ENCODE results near the gene RHBDF2. TPM values are rescaled to one million over a fixed set of nuclear protein-coding genes. Genes with fewer than 3 reads are reported as not detected.

Gene RHBDF2
- total and polyA plus RNA-seq, 8 donors = 7.5 to 61.7 (median 11.0) TPM

DNA sequence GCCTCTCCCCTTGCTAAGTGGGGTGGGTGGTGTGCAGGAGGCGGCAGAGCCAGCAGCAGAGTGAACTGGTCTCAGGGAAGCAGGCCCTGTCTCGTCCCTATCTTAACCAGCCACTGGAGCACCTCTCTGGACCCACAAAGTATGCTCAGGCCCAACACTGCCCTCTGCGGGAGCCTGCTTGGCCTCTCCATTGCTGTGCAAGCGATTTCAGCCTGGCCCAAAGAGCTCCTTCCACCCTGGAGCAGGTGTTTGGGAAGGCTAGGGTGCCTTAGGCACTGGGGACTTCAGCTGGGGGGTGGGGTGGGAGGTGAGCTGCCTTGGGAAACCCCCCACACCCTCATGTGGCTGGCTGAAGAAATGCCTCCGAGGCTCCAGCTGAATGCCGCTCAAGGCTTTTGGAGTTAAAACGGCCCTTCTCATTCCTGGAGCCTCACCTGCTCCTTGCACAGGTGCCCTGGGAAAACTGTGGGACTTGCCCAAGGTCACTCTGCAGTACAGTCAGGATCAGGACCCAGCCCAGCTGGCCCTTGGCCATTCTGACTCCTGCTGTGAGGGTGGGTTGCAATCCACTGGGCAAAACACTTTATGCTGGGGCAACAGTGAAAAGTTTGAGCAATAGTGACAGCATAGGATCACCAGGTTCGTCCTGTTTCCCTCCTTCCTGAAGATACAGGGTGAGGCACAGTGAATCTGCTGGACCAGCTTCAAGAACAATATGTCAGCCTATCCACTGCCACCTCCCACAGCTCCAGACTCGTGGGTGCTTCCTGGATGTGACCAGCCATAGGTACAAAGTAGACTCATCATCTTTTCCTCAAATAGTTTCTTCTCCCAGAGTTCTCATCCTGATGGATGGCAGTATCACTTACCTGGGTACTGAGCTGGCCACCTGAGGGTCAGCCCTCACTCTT, 42.4 kb downstream of the RHBDF2 start:
- peak in 1 of 4 donors; percentile 38 for DNase-seq
- ATAC-seq = peak; percentile 88

DNA sequence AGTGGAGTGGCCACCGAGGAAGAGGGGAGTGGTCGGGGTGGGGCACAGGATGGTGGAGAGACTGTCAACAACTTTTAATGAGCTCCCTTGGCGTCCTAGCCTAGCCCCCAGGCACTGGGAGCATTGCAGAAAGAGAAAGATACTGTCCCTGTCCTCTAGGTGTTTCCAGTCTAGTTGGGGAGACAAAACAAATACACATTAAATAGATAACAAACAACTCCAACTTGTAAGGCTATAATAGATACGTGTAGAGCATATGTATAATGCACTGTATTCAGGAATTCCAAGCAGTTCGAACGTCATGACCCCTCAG, 47.8 kb downstream of the RHBDF2 start:
- ATAC-seq (no peak), DNase-seq (no peak)
- Histone ChIP-seq H3K27me3 (no peaks in the 10 kb centered on the region), H3K4me3 (peak overlapping the region in 1 of 2 donors; percentile 97), H3K36me3 (no peaks in the 10 kb centered on the region), H3K9me3 (no peaks in the 10 kb centered on the region), H3K27ac (peak overlapping the region in 1 of 2 donors; percentile 80), H3K4me1 (peaks cover 10 to 24% of the 10 kb centered on the region in 2 donors)
- intact Hi-C loops (cut with DNase I) = no loop called here
- TF ChIP-seq, protein P1, sequence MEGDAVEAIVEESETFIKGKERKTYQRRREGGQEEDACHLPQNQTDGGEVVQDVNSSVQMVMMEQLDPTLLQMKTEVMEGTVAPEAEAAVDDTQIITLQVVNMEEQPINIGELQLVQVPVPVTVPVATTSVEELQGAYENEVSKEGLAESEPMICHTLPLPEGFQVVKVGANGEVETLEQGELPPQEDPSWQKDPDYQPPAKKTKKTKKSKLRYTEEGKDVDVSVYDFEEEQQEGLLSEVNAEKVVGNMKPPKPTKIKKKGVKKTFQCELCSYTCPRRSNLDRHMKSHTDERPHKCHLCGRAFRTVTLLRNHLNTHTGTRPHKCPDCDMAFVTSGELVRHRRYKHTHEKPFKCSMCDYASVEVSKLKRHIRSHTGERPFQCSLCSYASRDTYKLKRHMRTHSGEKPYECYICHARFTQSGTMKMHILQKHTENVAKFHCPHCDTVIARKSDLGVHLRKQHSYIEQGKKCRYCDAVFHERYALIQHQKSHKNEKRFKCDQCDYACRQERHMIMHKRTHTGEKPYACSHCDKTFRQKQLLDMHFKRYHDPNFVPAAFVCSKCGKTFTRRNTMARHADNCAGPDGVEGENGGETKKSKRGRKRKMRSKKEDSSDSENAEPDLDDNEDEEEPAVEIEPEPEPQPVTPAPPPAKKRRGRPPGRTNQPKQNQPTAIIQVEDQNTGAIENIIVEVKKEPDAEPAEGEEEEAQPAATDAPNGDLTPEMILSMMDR (IDR thresholded peaks at IDR 0.05) = no peak

More for the DNA sequence above, 42.4 kb downstream of the RHBDF2 start:
- H3K9me3 ChIP-seq = no peaks in the 10 kb centered on the region
- TF ChIP-seq, protein P1 (IDR thresholded peaks at IDR 0.05) = peak; percentile 22 to 30
- no peak overlapping the region for H3K27ac ChIP-seq
- intact Hi-C loops (cut with DNase I) = no loop called here
- H3K36me3 ChIP-seq = no peaks in the 10 kb centered on the region
- H3K4me1 ChIP-seq = no peaks in the 10 kb centered on the region
- H3K27me3 ChIP-seq = no peaks in the 10 kb centered on the region
- no peak overlapping the region for H3K4me3 ChIP-seq

DNA sequence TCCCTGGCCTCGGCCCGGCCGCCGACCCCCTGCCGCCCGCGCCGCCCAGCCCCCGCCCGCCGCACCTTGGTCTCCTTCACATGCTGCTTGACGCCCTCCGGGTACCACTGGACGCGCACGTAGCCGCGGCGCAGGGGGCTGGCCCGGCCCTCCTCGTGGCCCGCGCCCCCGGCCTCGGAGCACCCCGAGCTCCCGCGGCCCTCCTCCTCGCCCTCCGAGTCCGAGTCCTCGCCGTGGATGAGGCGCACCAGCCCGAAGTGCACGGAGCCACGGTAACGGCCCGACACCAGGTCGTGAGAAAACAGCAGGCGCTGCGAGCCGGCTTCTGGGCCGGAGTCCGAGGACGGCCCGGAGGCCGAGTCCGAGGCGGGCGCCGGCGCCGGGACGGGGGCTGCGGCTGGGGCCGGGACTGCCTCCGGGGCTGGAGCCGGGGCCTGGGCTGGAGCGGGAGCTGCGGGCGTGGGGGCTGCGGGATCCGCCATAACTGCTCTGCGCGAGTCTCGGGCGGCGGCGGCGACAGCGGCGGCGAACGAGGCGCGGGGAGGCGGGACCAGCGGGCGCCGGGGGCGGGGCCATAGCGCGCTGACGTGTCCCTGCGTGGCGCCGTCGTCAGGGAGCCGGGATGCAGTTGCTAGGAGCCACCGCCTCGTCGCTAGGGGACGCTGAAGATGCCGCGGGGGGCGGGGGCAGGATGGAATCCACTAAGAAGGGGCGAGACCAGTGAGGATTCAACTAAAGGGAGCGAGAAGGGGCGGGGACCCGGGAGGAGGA, 48.4 kb downstream of the RHBDF2 start, which contains the start of gene UBE2O:
Gene UBE2O, minus strand, starts transcription at position 493 of the 771 bp plus-strand sequence. Its CDS starts 11 bp downstream, at position 482.
- ATAC-seq = peak; percentile 98
- peak within 1 kb of the TSS; percentile 57 to 80 for H3K27ac ChIP-seq
- H3K36me3 ChIP-seq = no peaks in the 10 kb centered on the region
- DNase-seq = peak; percentile 80 to 97 (median 88)
- intact Hi-C loops (cut with DNase I) = no loop called here
- H3K4me3 ChIP-seq = peak within 1 kb of the TSS; percentile 90 to 97
- TF ChIP-seq, protein P1 (IDR thresholded peaks at IDR 0.05) = peak in 1 of 2 donors; percentile 29
- H3K4me1 ChIP-seq = peaks cover 10 to 24% of the 10 kb centered on the region in 2 donors
- H3K9me3 ChIP-seq = no peaks in the 10 kb centered on the region
- no peaks in the 10 kb centered on the region for H3K27me3 ChIP-seq

DNA sequence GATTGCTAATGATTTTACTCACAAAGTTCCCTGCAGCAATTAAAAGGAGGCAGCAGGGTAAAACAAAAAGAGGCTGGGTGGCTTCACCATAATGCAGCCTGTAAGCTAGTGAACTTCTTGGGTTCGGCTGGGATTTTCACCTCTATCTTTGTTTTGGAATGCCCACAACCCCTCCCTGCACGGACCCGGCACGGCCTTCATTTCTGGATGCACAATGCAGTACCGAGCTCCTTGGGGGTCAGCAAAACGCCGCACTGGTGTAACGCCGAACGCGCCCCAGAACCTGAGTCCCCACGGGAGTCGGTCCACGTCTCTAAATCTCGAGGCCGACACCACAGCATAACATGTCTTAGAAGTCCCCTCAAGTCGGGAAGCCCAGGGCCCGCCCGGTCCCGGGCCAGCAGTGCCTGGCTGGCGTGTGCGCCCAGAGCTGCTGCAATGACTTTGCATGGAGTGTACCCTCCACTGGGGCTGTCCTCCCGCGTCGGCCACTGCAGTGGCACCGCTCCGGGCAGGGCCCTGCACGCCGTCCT, 49.0 kb downstream of the RHBDF2 start:
- TF ChIP-seq, protein P1 (IDR thresholded peaks at IDR 0.05) = no peak
- intact Hi-C loops (cut with DNase I) = no loop called here
- Histone ChIP-seq H3K9me3 (no peaks in the 10 kb centered on the region), H3K36me3 (no peaks in the 10 kb centered on the region), H3K4me1 (peaks cover 15 to 26% of the 10 kb centered on the region in 2 donors), H3K27ac (peak overlapping the region in 1 of 2 donors; percentile 80), H3K4me3 (peak overlapping the region; percentile 90 to 97), H3K27me3 (no peaks in the 10 kb centered on the region)
- ATAC-seq = peak; percentile 71
- DNase-seq = peak in 2 of 4 donors; percentile 49 to 85
